Daoy (cell line): Measurements from ENCODE around the gene TACR1. TPM values are rescaled to one million over a fixed set of nuclear protein-coding genes. Genes with fewer than 3 reads are reported as not detected.
A peak's percentile ranks its signal among the peaks of the same experiment; 100 is the strongest.
"Not testable (repeated sequence)": the region's sequence is repeated elsewhere in the genome, so short reads cannot be mapped to it uniquely, and the experiment has no call there.

ENCODE experiments used
- DNase-seq: peaks from one replicate; pipeline ENCODE4 v3.0.0-alpha.2; 2015; ENCODE audit warnings: low read depth
- total RNA-seq: library from RNA; depleted of rRNA; stranded (reverse); fragments of >200 nt; shearing (Covaris generic); gene quantifications from 2 replicates; pipeline ENCODE4 v1.2.3, GENCODE V29; 2014; rRNA removed

TACR1 gene, protein sequence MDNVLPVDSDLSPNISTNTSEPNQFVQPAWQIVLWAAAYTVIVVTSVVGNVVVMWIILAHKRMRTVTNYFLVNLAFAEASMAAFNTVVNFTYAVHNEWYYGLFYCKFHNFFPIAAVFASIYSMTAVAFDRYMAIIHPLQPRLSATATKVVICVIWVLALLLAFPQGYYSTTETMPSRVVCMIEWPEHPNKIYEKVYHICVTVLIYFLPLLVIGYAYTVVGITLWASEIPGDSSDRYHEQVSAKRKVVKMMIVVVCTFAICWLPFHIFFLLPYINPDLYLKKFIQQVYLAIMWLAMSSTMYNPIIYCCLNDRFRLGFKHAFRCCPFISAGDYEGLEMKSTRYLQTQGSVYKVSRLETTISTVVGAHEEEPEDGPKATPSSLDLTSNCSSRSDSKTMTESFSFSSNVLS
- total RNA-seq, result not detected in 2 replicates

DNA sequence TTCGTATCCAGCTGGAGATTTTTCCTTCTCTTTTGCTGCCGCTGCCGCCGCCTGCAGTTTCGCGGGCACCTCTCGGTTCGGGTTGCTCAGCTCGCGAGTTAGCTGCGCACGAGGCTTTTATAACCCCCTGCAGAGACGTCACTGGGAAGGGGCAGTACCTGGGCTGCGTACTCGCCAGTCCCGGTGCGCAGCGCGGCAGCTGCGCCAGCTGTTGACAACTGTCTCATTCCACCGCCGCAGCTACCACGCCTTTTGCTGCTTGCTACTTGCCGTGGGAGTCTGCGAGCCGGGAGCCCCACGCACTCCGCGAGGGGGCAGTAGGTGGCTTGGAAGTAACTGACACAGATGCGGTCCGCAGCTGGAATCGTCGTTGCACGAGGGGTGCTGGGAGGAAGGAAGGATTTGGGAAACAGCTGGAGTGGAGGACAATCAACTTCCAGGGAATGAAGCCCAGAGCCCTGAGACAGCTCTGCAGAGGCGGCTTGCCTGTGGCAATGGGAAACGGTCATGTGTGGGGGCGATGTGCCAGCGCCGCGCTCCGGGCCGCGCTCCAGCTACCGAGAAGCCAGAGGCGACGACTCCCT, at the start of gene TACR1:
TACR1 (minus strand) TSS at position 93 of the 584 bp plus-strand sequence. CDS start 586 bp downstream, outside the sequence.
- peak; percentile 72 for DNase-seq

DNA sequence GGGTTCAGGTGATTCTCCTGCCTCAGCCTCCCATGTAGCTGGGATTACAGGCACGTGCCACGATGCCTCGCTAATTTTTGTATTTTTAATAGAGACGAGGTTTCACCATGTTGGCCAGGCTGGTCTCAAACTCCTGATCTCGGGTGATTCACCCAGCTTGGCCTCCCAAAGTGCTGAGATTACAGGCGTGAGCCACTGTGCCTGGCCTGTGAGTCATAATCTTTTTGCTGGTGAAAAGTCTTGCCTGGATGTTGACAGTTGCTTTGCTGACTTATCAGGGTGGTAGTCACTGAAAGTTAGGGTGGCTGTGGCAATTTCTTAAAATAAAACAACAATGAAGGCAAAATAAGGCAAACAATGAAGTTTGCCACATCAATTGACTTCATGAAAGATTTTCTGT, 49.3 kb upstream of the TACR1 start:
- peak; percentile 84 for DNase-seq

DNA sequence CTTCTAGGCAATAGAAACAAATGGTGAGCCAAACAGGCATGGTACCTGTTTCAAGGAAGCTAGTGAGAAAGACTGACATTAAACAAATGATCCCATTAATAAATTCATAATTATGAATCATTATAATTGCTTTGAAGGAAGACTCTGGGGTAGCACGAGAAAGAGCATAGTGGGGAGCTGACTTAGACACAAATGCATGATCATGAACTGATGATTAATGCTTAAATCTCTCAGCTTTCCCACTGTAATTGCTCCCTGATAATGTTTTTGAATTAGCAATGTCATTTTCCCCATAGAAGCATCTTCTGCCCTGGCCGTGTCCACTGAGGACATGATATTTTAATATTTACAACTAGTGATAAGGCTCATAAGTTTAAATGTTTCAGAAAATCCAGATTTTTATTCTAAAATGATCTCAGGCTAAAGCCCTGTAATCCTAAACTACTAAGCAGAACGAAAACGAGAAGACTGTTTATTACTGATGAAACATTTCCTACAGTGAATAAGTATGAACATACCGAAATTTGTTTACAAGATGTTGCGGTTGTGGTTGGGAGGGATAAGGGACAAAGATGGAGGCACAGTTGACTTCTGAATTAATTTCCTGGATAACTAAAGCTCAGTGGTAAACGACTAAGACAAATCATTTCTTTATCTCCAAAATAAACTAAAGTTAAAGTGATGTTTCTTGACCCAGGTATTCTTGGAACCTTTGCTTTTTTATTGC, 47.3 kb upstream of the TACR1 start:
- DNase-seq, result no peak

DNA sequence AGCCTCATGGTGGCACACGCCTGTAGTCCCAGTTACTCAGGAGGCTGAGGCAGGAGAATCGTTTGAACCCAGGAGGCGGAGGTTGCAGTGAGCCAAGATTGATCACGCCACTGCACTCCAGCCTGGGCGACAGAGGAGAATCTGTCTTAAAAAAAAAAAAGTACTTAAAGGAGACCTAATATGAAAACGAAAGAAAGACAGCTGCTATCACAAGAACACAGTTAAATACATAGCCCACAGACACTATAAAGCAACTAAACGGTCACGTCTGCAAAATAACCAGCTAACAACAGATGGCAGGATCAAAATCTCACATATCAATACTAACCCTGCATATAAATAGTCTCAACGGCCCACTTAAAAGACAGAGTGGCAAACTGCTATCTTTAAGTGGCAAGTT, 43.9 kb upstream of the TACR1 start:
- no peak for DNase-seq

DNA sequence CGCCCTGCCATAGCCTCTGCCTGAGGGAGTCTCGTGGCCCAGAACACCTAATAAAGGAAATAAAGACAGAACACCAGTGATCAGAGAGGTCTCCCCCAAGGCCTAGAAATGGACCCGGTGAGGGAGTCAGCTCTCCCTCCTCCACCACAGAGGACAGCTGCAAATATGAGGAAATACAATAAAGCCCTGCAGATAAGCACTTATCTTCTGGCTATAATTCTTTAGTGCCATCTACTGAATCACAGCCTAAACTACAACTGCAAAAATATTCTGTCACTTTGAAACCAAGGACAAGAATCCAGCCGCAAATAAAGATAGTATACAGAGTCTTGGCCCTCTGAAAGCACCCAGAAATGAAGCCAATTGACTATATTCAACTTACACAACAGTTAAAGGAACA, 42.4 kb upstream of the TACR1 start:
- DNase-seq, result peak; percentile 11

DNA sequence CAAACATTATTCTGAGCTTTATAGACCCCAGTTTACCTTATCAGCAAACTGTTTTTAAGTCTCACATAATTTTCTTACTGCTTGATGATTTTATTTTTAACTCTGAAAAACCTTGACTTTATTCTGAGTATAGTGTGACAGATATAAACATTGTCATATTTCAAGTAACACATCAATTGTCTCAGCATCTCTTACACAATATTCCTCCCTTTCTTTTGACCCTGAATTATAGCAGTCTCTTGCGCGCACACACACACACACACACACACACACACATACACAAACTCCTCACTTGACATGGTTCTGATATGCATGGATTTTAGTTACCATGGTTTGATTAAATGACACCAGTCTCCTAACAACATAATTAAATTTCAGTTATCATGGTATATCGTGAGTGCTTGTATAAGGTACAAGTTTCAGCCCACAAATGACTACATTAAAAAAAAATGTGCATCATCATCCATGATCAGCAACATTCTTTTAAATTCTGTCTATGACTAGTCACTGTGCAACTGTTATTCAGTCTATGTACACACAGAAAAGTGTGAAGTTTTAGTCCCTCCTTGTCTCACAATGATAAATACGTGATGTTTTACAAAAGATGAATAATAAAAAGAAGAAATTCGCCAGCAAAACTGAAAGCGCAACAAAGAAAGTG, 39.5 kb upstream of the TACR1 start:
- peak; percentile 22 for DNase-seq

DNA sequence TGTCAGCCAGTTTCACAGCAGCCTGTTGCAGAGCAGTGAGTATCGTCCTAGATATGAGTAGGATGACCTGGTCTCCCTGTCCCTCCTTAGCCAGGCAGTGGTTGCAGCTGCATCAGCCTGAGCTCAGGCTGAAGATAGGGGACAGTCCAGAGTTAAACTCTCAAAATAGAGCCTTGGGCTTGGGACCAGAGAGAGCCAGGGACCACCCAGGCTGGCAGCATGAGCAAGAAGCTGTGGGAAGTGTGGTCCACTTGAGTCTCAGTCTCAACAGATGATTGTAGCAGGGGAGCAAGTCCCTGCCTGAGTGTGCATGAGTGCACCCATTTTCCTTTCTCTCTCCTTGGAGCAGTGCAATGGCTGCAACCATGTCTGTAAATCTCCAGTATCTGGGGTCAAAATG, 38.0 kb upstream of the TACR1 start:
- no peak for DNase-seq

DNA sequence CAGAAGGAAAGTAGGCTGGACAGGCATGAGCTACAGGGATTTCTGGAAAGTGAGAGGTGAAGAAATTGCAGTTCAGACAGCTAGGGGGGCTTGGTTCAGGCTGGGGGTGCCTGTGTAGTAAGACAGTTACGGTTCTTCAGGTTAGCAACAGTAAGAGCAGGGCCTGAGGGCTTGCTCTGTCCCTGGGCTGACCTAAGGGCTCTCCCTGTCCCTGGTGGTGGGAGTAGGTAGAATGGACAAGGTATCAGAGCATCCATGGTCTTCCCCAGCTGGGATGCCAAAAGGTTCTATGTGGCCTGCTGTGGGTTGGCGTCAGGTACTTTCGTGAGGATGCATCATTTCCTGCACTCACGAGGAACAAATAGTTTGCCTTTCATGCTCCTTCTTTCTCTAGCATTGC, 34.6 kb upstream of the TACR1 start:
- no peak for DNase-seq

DNA sequence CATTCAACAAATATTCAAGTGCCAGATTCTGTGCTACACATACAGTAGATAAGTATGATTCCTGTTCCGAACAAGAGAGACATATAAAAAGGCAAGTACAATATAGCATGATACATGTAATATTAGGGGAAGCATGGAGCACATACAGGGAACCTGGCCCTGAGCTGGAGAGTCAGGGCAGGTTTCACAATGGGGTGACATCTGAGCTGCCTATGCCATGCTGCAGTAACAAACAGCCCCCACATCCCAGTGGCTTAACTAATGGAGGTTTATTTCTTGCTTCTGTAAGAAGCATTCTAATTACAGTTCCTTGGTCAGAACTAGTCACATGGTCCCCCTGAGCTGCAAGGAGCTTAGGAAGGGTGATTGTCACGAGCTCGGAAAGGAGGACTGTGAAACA, 27.3 kb upstream of the TACR1 start:
- no peak for DNase-seq

DNA sequence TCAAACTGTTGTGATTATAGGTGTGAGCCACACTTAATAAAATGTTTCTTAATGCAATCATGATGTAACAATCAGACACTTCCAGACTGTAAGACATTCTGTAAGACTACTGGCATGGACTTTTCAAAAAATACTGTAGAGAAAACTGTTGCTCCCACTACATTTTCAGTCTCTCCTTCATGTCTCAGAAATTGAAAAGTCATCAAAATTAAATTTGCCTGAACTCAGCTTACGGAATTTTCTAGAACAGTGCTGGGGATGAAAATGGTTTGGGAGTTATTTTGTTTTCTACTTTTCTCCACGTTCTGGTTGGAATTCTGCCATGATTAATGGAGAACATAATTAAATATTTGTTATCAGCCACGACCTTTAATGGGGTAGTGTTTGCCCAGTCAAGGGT, 26.8 kb upstream of the TACR1 start:
- no peak for DNase-seq

DNA sequence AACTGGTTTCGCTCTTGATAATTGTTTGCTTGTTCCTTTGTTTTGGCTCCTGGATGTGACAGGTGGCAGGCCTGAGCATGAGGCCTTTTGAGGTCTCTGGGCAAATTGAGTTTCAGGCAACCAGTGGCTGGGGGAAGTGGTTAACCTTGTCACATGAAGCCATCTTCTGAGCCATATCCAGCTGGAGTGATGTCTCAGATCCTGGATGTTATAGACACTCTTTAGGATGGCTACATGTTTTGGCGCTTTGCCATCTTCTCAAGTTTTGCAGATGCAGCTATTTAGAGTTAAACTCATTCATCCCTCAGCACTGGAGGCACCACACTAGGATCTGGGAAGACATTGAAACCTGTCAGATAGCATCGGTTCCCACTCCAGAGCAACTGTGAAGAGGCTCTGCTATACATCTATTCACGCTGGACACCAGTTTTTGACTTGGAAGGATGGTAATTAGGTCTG, 25.3 kb upstream of the TACR1 start:
- DNase-seq, result no peak

DNA sequence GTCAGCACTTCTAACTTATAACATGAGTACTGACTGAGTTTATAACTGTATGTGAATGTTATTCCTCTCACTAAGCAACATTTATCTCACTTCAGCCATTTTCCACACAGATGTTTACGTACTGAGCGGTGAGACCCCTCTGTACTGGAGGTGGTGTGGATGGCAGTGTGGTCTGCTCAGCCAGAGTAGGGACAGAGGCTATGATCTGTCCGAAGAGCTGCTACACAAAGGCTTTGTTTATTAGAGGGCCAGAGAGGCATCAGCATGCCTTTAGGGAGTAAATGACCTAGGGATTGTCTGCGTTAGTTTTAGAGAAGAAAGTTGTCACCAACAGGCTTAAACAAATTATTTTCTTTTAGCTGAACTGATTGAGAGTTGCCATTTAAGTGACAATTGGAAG, 23.2 kb upstream of the TACR1 start:
- DNase-seq, result no peak

DNA sequence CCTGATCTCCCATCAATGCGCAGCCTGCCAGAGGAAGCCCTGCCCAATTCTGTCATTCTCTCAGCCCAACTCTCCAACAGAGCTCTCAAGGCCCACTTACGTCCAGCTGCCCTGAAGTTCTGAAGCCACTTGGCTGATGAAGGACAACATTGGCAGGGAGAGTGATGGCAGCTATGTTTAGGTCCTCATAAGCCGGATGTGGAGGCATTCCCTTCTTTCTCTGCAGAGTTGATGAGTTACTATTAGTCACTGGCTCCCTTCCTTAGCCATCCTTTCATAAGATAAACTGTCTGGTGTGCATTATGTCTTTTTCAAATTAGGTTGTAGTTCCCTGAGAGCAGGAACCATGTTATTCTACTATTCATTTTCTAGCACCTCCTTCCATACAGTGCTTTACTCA, 22.5 kb upstream of the TACR1 start:
- DNase-seq, result peak; percentile 62

DNA sequence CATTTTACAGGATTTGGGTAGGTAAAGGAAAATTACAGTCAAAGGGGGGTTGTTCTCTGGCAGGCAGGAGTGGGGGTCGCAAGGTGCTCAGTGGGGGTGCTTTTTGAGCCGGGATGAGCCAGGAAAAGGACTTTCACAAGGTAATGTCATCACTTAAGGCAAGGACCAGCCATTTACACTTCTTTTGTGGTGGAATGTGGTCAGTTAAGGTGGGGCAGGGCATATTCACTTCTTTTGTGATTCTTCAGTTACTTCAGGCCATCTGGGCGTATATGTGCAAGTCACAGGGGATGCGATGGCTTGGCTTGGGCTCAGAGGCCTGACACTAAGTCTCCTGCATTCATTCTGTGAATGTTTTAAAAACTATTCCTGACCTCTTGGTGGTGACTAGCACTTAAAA, 19.9 kb upstream of the TACR1 start:
- DNase-seq, result not testable (repeated sequence)

DNA sequence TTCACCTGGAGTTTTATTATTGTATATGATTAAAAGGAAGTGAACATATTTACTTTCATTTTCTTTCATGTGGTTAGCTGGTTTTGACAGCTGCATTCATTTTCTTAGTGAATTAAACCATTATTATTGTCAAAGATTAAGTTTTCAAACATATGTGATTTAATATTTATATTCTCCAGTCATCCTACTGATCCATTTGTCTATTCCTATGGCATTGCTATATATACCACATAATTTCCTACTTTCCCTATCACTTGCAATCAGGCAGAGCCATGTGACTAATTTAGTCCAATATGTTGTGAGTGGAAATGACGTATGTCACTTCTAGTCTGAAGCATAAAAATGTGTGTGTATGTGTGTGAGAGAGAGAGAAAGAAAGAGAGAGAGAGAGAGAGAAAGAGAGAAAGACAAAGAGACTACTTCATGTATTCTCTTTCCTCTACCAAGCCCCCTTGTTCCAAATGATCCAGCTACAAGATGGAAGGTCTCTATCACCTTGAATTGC, 12.0 kb upstream of the TACR1 start:
- DNase-seq, result no peak

DNA sequence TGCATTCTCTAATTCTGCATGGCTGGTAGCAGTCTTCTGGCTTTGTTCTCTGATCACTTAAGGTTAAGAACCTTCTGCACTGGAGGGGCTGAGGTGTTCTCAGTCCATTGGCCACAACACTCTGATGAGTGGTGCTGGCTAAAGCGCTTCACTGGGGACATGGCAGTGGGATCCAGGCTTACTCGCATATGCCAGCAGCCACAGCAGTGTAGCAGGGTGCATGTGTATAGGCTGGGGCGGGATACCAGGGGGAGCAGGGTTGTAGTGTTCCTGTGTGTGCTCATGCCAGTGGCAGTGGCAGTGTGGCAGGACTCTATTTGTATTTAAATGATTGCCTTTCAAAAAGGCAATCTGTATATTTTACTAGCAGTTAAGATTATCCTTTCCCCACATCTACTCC, 11.1 kb upstream of the TACR1 start:
- DNase-seq, result no peak

DNA sequence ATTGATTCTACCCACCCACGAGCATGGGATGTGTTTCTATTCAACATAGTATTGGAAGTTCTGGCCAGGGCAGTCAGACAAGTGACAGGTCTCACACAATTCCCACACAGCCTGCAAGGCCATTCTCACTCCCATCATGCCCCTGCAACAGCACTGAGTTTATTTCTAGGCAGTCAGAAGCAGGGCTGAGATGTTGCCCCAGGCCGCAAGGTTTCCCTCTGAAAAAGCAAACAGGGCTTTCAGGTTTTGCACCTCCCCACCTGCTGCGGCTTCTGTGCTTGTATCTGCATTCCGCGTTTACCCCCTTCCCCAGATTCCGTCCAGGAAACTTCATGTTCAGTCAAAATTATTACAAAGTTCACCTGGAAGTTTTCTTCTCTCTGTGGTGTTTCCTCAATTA, 9.4 kb upstream of the TACR1 start:
- DNase-seq, result no peak

DNA sequence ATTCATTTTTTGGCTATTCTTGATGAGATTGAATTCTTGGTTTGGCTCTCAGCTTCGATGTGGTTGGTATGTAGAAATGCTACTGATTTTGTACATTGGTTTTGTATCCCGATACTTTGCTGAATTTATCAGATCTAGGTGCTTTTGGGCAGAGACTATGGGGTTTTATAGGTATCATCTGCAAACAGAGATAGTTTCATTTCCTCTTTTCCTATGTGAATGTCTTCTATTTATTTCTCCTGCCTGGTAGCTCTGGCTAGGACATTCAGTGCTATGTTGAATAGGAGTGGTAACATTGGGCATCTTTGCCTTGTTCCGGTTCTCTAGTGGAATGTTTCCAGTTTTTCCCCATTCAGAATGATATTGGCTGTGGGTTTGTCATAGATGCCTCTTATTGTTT, 5.5 kb upstream of the TACR1 start:
- DNase-seq, result no peak

DNA sequence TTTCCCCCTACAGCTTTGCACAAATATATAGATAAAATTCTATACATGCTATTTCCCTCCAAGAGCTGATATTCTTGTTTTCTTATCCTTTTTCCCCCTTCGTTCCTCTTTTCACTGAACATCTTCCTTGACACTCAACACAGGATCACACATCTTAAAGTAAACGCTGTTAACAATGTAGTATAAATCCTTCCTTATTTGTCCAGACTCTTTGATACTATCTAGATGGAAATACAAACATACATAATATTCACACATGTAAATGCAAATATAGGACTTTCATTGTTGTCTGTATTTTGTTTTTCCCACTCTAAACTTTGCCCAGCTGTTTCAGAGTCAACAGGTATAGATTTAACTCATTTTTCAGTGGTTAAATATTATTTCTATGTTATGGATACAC, 3.0 kb upstream of the TACR1 start:
- DNase-seq, result no peak

DNA sequence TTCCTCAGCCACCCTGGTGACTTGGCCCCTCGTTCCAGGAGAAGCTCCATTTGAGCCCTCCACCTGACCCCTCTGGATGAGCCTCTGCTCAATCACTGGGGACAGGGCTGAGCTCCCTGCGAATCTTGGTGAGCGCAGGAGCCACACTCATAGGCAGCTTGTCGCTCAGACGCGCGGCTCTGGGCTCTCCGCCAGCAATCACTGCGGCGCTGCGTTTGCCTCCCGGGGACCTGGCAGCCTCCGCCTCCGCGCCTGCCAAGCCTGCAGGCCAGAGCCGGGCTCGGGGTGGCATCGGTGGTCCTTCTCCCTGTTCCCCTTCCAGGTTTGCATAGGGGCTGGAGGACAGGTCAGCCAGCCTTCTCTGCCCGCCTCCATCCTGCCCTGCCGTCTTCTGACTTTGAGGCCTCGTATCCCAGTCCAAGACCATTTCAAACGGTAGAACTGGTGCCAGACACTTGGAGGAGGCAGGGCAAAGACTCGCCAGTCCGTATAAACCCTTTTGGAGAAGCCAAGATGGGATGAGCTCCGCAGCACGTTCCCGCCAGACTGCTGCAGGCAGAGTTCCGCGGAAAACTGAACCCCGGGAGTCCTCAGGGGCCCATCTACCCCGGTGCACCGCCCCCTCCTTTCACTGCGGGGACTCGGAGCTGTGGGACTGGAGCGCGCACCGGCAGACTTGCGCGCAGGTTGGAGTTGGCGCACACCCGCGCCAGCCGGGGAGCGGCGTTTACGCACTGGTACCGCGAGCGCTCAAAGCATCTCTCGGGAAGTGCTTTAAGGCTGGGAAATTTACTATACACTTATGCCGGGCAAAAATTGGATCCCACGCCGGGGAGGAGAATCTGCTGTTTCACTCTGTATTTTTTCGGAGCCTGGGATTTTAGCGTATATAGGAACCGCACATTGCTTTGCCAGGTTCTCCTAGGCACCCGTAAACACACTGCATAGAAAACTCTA, 1.1 kb upstream of the TACR1 start:
- peak; percentile 65 for DNase-seq
